Measurements from ENCODE around the gene KCTD13. TPM values are rescaled to one million over a fixed set of nuclear protein-coding genes. Genes with fewer than 3 reads are reported as not detected.
"Not testable (repeated sequence)": the region's sequence is repeated elsewhere in the genome, so short reads cannot be mapped to it uniquely, and the experiment has no call there.

The KCTD13 gene
- total RNA-seq, 2 donors from 2014 or later: 37.1 to 55.5 TPM

DNA sequence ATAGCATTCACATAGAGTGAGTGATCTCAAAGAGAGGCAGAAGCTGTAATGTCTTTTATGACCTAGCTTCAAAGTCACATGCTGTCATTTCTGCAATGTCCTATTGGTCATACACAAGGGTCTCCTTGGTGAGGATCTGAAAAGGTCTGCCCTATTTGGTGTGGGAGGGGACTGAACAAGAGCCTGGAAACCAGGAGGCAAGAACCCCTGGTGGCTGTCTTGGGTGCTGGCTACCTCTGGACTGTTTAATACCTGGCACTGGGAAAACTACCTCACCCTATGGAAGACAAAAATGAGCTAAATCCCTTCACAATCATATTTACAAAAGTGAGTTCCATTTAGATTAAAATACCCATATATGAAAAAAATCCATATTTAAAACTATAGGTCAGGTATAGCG, 9.0 kb downstream of the KCTD13 start:
- ATAC-seq (no peak), DNase-seq (ENCODE audit: low spot score in 2 of 2) (no peak)
- Mint-ChIP-seq H3K36me3 (peaks cover 5 to 6% of the 10 kb centered on the region in 2 donors), H3K27ac (no peak overlapping the region), H3K9me3 (no peaks in the 10 kb centered on the region)

DNA sequence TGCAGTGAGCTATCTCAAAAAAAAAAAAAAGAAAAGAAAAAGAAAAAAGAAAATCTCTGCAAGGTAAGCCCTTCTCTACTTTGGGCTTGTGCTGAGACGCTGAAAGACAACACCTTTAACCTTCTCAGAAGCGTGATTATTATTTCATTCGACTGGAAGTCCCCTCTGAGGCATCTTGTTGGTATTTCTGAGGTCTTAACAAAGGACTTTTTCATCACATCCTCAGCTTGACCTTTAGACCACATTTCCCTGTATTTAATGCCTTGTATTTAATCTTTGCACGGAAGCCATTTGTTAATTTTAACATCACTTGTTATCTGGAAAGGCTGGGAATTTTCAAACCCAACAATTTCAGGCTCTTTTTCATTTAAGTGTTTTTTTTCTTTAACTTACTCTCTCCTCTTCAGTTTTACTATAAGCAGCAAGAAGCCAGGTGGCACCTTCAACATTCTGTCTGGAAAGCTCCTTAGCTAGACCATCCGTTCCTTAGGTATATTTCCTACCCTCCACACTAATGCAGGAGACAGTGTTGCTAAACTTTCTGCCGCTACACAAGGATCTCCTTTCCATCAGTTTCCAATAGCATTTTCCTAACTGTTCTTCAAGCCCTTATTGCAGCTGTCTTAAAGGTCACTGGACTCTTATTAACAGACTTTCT, 10.3 kb downstream of the KCTD13 start:
- no peak for DNase-seq (ENCODE audit: low spot score in 2 of 2)
- H3K27ac Mint-ChIP-seq: peak overlapping the region in 1 of 2 donors; percentile 41
- peaks cover 2 to 3% of the 10 kb centered on the region in 2 donors for H3K36me3 Mint-ChIP-seq
- no peaks in the 10 kb centered on the region for H3K9me3 Mint-ChIP-seq
- ATAC-seq: no peak

DNA sequence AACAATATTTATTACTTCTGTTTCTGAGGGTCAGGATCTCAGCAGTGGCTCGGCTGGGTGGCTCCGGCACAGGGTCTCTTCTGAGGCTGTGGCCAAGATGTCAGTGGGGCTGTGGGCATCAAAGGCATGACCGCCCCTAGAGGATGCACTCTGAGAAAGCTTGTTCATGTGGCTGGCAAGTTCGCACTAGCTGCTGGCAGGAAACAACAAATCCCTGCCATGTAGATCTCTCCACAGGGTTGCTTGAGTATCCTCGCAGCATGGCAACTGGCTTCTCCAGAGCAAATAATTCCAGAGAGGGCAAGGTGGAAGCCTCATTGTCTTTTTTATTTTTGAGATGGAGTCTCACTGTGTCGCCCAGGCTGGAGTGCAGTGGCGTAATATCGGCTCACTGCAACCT, 12.5 kb downstream of the KCTD13 start:
- Mint-ChIP-seq H3K27ac (no peak overlapping the region), H3K9me3 (no peaks in the 10 kb centered on the region), H3K36me3 (no peaks in the 10 kb centered on the region)
- no peak for DNase-seq (ENCODE audit: low spot score in 2 of 2)
- ATAC-seq: no peak

DNA sequence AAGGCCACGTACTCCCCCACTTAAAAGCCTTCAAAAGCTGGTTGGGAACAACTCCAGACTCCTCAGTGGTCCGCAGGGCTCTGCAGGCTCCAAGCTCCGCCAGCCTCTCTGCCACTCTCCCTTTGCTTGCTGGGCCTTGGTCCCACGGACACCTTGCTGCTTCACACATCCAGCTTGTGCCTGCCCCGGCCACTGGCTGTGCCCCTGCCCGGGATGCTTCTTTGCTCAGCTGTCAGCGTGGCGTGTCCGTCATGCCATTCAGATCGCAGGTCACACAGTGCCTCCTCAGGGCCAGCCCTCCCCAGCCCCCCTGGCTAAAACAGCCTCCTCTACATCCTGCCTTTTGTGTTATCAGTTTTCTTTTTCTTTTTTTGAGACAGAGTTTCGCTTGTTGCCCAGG, 13.9 kb downstream of the KCTD13 start:
- Mint-ChIP-seq H3K9me3 (no peaks in the 10 kb centered on the region), H3K27ac (no peak overlapping the region), H3K36me3 (no peaks in the 10 kb centered on the region)
- DNase-seq (ENCODE audit: low spot score in 2 of 2) (no peak), ATAC-seq (no peak)

DNA sequence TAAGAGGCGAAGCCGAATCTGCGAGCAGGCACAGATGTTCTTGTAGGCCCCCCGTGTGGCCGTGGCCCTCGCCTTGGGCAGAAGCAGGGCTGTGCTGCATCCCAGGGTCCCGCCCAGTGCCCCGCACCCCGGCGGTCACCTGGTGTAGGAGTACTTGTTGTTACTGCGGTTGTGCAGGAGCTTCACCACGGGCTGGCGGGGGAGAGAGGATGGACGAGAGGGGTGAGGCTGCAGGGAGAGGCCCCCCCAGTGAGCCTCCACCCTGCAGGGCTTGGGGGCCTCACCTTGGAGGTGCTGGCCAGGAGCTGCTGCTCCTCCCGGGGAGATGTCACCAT, 14.4 kb downstream of the KCTD13 start:
- Mint-ChIP-seq H3K27ac (no peak overlapping the region), H3K36me3 (no peaks in the 10 kb centered on the region), H3K9me3 (no peaks in the 10 kb centered on the region)
- ATAC-seq (no peak), DNase-seq (ENCODE audit: low spot score in 2 of 2) (no peak)

DNA sequence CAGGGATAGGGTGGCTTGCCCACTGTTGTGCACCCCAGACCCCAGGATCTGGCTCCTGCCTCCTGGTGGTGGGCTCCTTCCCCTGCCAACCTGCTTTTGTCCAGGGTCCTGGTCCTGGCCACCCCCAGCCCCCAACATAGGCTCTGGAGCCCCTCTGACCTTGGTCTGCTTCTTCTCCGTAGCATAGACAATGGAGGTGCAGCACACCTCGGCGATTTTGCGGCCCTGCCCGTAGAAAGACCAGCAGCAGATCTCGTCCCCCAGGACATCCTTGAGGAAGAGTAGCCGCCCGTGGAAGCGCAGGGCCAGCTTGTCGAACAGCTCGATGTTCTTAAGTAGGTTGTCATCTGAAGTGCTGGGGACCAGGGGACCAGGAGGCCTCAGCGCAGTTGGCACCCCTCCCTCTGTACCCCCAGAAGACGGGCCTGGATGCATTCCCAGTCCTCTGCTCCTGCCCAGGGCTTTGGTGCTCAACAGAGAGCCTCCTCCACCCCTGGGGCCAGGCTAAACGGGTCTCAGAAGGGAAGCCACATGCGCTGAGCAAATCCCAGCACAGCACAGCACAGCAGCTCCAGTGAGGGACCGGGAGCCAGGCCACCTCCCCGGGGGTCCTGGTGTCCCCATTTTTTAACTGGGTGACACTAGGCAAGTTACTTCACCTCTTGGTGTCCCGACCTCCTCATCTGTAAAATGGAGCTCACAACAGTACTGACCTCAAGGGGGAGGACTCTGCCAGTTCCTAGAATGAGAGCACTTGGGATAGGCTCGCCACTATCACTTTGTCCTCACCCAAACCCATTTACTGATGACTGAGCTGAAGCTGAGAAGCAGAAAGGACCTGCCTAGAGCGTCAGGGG, 15.0 kb downstream of the KCTD13 start:
- no peak for DNase-seq (ENCODE audit: low spot score in 2 of 2)
- ATAC-seq: no peak
- H3K27ac Mint-ChIP-seq: no peak overlapping the region
- no peaks in the 10 kb centered on the region for H3K9me3 Mint-ChIP-seq
- H3K36me3 Mint-ChIP-seq: no peaks in the 10 kb centered on the region

DNA sequence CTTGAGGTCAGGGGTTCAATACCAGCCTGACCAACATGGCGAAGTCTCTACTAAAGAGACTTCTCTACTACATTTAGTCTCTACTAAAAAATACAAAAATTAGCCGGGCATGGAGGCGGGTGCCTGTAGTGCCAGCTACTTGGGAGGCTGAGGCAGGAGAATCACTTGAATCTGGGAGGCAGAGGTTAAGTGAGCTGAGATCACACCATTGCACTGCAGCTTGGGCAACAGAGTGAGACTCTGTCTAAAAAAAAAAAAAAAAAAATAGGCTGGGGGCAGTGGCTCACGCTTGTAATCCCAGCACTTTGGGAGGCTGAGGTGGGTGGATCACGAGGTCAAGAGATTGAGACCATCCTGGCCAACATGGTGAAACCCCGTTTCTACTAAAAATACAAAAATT, 16.2 kb downstream of the KCTD13 start:
- ATAC-seq, H3K27ac Mint-ChIP-seq, H3K9me3 Mint-ChIP-seq: not testable (repeated sequence)

DNA sequence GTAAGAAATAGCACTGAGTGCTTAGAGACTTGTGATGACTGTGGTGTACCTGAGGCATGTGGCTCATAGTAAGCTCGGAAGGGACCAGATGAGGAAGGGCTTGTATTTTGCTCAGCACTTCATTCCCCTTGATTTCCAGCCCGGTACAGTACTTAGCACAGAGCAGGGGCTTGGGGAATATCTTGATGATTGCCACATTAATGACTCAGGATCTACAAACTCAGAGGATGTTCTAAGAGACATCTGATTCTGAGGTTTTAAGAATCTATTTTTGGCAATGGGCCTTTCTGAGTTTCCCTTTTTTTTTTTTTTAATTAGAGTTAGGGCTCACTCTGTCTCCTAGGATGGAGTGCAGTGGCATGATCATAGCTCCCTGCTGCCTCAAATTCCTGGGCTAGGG, 16.6 kb downstream of the KCTD13 start:
- no peak for DNase-seq (ENCODE audit: low spot score in 2 of 2)
- Mint-ChIP-seq H3K27ac (no peak overlapping the region), H3K9me3 (no peaks in the 10 kb centered on the region), H3K36me3 (no peaks in the 10 kb centered on the region)
- ATAC-seq: no peak

More for the DNA sequence above, 16.2 kb downstream of the KCTD13 start:
- H3K36me3 Mint-ChIP-seq; DNase-seq (ENCODE audit: low spot score in 2 of 2): not testable (repeated sequence)

DNA sequence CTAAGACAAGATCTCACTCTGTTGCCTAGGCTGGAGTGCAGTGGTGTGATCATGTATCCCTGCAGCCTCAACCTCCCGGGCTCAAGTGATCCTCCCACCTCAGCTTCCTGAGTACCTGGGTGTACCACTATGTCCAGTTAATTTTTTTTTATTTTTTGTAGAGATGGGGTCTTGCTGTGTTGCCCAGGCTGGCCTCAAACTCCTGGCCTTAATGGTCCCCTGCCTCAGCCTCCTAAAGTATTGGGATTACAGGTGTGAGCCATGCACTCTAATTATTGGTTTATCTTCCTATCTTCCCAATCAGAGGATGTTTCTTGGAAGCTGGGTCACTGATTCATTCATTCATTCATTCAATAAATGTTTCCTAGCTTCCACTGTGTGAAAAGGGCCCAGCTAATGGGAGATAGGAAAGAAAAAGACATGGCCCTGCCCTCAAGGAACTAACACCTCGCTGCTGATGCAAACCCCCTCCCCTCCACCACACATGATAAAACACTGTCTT, 17.3 kb downstream of the KCTD13 start:
- ATAC-seq (no peak), DNase-seq (ENCODE audit: low spot score in 2 of 2) (no peak)
- Mint-ChIP-seq H3K36me3 (no peaks in the 10 kb centered on the region), H3K27ac (no peak overlapping the region), H3K9me3 (no peaks in the 10 kb centered on the region)

DNA sequence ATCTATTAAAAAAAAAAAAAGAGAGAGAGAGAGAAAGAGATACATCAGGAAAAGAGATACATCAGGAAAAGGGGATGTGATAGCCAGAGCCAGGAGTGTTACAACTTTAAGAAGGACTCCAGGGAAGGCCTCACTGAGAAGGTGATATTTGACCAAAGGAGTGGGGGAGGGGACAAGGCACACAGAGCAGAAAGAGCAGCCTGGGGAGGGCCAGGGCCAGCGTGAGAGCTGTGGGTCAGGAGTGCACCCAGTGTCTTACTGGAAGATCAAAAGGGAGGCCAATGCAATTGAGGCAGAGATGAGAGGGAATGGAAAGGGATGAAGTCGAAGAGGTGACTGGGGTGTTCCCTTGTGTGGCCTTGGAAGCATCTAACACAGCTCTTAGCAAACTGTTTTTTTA, 18.1 kb downstream of the KCTD13 start:
- Mint-ChIP-seq H3K36me3 (no peaks in the 10 kb centered on the region), H3K27ac (peak overlapping the region in 1 of 2 donors; percentile 85), H3K9me3 (no peaks in the 10 kb centered on the region)
- ATAC-seq (no peak), DNase-seq (ENCODE audit: low spot score in 2 of 2) (no peak)

DNA sequence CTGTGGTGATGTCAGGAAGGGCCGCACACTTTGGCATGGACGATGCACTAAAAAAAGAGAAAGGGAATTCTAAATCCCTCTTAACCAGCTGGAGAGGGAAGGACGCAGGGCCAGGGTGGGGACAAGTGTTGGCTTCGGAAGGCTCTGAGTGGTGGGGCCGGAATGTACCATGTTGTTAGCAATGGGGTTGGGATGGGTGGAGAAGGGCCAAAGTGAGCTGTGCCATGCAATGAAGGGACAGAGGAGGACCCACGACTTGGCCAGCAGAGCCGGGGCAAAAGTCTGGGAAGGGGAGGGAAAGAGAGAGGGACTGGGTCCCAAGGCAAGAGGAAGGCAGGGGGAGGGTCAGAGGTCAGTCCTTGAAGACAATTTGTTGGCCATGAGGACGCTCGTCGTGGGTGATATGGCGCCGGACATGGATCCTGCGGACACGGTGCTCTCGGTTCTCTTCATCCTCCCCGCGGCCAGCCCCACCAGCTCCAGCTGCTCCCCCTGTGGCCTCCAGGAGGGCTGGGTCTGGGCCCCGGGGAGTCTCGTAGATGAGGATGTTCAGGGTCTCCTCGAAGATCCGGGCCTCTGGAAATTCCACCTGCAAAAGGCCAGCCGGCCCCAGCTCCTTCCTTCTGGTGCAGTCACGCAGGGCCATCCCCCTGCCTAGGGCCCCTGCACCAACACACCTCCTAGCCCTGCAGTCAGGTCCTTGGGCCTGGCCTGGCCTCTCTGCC, 19.3 kb downstream of the KCTD13 start:
- Mint-ChIP-seq H3K27ac (no peak overlapping the region), H3K36me3 (no peaks in the 10 kb centered on the region), H3K9me3 (no peaks in the 10 kb centered on the region)
- DNase-seq (ENCODE audit: low spot score in 2 of 2) (no peak), ATAC-seq (no peak)

DNA sequence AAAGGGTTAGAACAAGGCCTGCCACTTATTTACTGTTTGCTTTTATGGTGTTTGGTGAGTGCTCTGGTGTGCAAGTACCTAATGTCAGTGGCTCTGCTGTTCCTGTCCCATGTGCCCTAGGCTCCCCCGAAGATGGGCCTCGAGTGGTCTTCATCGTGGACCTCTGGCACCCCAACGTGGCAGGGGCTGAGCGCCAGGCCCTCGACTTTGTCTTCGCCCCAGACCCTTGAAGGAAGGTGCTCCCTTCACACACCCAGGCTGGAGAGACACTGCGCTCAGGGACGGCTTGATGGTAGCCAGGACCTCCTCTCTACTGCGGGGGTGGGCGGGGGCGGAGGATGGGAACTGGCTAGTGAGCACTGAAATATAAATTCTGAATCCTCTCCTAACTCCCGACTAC, 20.4 kb downstream of the KCTD13 start:
- ATAC-seq: no peak
- no peaks in the 10 kb centered on the region for H3K9me3 Mint-ChIP-seq
- no peaks in the 10 kb centered on the region for H3K36me3 Mint-ChIP-seq
- DNase-seq (ENCODE audit: low spot score in 2 of 2): no peak
- H3K27ac Mint-ChIP-seq: peak overlapping the region in 1 of 2 donors; percentile 29

DNA sequence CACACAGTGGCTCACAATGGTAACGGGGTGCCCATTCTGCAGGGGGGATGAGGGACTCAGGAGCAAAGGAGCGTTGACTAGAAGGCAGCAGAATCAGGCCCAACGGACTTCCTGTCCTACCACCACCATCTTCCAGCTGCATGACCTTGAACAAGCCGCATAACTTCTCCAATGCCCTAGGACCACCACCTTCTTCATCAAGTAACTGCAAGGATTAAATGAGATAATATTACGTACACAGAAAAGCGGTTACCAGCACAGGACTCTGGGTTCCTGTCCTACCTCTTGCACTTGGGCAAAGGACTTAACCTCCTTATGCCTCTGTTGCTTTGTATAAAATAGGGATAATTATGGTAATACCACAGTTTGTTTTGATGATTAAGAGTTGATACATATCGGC, 21.1 kb downstream of the KCTD13 start:
- Mint-ChIP-seq H3K9me3 (no peaks in the 10 kb centered on the region), H3K36me3 (no peaks in the 10 kb centered on the region), H3K27ac (no peak overlapping the region)
- no peak for ATAC-seq
- no peak for DNase-seq (ENCODE audit: low spot score in 2 of 2)

DNA sequence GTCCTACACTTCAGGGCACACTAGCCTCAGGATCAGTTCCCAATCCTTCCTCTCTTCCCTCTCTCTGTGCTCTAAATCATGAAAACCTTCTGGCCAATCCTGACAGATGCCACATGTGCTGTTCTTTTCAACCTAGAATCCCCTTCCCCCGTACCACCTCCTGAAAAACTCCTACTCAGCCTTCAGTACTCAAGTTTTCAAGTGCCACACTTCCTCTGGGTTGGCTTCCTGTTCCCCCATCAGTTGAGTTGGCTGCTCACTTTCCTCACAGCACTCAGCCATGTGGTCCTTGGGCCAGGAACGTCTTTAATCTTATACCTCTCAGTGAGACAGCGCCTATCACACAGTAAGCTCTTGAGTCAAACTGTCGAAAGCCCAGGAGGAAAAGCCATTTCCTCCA, 22.4 kb downstream of the KCTD13 start:
- DNase-seq (ENCODE audit: low spot score in 2 of 2): no peak
- no peaks in the 10 kb centered on the region for H3K9me3 Mint-ChIP-seq
- ATAC-seq: no peak
- H3K36me3 Mint-ChIP-seq: no peaks in the 10 kb centered on the region
- peak overlapping the region in 1 of 2 donors; percentile 8 for H3K27ac Mint-ChIP-seq

DNA sequence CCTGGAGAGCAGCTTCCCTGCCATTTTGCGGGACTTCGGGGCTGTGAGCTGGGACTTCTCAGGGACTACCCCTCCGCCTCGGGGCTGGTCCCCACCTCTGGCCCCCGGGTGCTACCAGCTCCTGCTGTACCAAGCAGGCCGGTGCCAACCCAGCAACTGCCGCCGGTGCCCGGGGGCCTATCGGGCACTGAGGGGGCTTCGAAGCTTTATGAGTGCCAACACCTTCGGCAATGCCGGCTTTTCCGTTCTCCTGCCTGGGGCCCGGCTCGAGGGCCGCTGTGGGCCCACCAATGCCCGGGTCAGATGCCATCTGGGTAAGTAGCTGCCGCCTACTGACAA, 24.4 kb downstream of the KCTD13 start:
- Mint-ChIP-seq H3K9me3 (no peaks in the 10 kb centered on the region), H3K27ac (no peak overlapping the region), H3K36me3 (no peaks in the 10 kb centered on the region)
- ATAC-seq: no peak
- DNase-seq (ENCODE audit: low spot score in 2 of 2): no peak

DNA sequence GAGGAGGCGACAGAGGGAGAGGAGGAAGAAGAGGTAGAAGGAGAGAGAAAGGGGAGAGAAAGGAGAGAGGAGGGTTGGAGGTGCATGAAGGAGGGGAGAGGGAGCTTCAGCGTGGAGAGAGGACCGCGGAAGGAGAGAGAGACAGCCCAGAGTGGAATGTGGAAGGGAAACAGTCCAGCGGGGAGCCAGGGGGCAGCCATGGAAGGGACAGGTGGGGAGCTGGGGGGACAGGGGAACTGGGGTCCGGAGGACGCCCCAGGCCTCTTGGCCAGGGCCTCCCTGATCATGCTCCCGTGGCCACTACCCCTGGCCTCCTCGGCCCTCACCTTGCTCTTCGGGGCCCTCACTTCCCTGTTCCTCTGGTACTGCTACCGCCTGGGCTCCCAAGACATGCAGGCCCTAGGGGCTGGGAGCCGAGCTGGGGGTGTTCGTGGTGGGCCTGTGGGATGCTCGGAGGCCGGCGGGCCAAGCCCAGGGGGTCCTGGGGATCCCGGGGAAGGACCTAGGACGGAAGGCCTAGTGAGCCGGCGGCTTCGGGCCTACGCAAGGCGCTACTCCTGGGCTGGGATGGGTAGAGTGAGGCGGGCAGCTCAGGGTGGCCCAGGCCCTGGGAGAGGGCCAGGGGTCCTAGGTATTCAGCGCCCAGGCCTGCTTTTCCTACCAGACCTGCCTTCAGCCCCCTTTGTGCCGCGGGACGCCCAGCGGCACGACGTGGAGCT, 25.0 kb downstream of the KCTD13 start:
- no peaks in the 10 kb centered on the region for H3K36me3 Mint-ChIP-seq
- H3K9me3 Mint-ChIP-seq: no peaks in the 10 kb centered on the region

More for the DNA sequence above, 25.0 kb downstream of the KCTD13 start:
- ATAC-seq (no peak), DNase-seq (ENCODE audit: low spot score in 2 of 2) (no peak)
- no peak overlapping the region for H3K27ac Mint-ChIP-seq
